C4-2B (cell line): ENCODE data around the gene SLC22A16.

Source experiments
- H3K27ac ChIP-seq: fragments of 450-650 bp; 2 replicates; pipeline ENCODE4 v1.5.1; 2017
- ZFX ChIP-seq: fragments of 450-650 bp; IDR thresholded peaks from 2 replicates; pipeline ENCODE4 v1.6.1; 2017
- TF ChIP-seq, protein P1 (sequence below): fragments of 450-650 bp; conservative IDR thresholded peaks from 2 replicates; pipeline ENCODE4 v1.5.1; 2017; ENCODE audit warnings: mild to moderate bottlenecking

Gene SLC22A16

DNA sequence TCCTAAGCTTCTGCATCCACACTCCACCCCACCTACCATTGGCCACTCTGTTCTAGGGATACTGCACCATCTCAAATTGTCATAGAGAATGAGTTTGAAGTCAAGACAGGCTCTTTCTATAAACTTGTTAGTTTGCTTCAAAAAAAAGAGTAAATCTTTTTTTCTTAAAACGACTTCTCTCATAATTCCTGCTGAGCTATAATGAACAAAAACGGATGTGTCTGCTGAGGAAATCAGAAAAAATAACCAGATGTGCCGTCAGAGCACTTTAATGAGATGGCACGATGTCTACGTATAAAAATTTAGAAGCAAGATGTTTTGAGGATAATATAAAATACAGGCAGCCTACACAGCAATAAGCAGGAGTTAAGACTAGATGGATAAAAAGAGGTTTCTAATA is 37.1 kb downstream of the SLC22A16 start:
- TF ChIP-seq, protein P1, sequence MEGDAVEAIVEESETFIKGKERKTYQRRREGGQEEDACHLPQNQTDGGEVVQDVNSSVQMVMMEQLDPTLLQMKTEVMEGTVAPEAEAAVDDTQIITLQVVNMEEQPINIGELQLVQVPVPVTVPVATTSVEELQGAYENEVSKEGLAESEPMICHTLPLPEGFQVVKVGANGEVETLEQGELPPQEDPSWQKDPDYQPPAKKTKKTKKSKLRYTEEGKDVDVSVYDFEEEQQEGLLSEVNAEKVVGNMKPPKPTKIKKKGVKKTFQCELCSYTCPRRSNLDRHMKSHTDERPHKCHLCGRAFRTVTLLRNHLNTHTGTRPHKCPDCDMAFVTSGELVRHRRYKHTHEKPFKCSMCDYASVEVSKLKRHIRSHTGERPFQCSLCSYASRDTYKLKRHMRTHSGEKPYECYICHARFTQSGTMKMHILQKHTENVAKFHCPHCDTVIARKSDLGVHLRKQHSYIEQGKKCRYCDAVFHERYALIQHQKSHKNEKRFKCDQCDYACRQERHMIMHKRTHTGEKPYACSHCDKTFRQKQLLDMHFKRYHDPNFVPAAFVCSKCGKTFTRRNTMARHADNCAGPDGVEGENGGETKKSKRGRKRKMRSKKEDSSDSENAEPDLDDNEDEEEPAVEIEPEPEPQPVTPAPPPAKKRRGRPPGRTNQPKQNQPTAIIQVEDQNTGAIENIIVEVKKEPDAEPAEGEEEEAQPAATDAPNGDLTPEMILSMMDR = no peak
- TF ChIP-seq ZFX = no peak

DNA sequence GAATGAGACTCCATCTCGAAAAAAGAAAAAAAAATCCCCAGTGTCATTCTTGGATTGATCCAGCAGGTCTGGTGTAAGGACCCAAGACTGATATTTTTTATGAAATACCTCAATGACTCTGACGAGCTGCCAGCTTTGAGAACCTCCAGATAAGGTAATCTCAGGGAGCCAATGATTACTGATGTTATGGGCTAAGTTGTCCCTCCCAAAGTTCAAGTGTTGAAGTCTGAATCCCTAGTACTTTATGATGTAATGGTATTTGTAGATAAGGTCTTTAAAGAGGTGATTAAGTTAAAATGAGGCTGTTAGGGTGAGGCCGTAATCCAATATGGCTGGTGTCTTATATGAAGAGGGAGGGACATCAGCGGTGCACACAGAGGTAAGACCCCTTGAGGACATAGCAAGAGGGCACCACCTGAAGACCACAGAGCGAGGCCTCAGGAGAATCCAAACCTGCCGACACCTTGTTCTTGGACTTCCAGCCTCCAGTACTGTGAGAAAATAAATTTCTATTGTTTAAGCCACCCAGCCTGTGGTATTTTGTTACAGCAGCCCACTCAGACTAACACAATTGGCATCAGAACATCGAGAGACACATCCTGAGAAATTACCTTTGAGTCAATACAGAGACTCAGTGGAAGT is 41.3 kb downstream of the SLC22A16 start:
- H3K27ac ChIP-seq = no peak overlapping the region
- TF ChIP-seq, protein P1 = no peak
- no peak for TF ChIP-seq ZFX

More for the DNA sequence above, 37.1 kb downstream of the SLC22A16 start:
- no peak overlapping the region for H3K27ac ChIP-seq

DNA sequence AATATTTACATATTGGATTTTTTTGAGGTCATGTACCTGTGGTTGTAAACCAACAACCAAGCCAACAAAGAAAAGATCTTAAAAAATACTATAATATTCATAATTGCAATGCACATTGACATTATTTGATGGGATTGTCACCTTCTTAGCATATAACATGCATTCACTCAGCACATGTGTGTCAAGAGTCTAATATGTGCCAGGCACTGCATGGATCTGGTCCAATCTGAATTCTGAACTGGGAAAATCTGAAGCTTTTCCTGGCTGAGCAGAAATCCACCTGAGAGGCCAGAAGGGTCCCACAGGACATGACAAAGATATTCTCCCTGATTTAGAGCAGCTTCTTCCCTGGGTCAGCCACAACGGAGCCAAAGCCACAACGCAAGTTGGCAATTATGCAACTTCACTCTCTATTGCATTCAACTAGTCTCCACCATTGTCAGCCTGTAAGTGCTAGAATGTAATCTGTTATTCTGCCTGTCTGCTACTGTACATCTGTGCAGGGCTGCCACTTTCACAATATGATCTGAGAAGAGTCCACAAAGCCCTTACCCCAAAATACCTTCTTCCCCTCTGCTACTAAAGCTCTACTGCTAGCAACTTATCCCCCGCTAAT is 44.0 kb downstream of the SLC22A16 start:
- H3K27ac ChIP-seq = no peak overlapping the region
- TF ChIP-seq, protein P1 = no peak
- no peak for TF ChIP-seq ZFX

DNA sequence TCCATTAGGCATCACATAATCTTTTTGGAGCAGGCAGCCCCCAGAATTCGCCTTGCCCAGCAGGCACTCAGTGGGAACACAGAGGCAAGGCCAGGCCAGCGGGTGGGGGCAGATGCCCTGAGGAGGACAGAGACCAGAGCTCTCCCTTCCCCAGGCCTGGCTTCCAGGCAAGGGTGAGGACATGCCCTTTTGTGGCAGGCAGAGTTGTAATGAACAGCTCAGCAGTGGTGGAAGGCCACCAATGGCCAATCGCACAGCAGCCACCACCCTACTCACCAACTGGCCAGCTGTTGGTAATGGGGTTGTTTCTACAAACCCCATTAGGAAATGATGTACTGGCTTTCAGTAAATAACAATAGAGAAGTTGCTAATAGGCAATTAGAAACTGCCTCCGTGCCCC is 45.7 kb downstream of the SLC22A16 start:
- H3K27ac ChIP-seq = no peak overlapping the region
- TF ChIP-seq, protein P1 = no peak
- TF ChIP-seq ZFX = no peak

DNA sequence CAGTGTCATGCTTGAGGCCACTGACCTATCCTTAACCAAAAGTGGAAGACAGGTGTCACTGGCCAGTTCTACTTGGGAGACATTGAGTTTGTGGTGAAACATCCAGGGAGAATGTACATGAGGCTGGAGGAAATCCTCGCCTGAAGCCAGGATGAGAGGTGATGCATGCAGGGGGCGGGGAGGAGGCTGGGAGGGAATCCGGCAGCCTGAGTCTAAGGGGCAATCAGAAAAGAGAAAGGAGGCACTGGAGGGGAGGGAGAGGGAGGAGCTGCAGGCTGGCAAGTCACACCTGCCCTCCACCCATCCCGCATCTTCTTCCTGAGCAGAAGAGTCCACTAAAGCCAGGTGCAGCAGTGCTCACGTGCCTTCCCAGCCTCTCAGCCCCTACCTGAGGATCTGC is 46.2 kb downstream of the SLC22A16 start:
- no peak overlapping the region for H3K27ac ChIP-seq
- TF ChIP-seq, protein P1 = no peak
- no peak for TF ChIP-seq ZFX

DNA sequence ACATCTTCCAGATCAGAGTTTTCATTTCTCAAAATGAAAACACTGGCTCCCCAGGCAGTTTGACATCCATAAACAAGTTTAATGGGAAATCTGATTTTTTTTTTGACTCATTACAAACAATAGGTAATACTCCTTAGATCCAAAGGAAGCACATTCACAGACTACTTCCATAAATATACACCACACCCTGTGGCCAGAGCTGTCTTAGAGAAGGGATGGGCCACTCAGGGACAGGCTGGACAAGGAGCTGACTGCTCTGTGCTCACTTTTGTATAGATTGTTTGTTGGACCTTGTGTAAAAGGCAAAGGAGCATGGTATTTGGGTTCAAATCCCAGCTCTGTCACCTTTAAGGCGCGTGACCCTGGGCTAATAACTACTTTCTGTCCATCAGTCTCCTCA is 48.3 kb downstream of the SLC22A16 start:
- no peak for TF ChIP-seq ZFX
- TF ChIP-seq, protein P1 = no peak
- H3K27ac ChIP-seq = no peak overlapping the region

DNA sequence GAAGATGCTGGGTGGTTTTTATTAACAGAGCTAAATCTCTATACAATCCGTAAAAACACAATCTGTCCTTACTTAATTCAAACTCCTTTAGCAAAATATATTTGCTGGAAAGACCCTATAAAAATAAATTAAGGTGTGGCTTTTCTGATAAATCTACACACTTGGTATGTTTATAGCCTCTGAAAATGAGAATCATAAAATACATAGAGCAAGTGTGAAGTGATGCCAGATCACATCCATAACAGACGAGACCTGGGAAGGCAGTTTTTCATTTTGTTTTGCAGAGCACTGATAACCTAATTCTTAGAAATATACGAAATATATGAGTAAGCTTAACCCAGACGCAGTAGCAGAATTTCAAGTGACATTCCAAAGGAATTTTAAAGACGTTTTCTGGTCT is 50.6 kb downstream of the SLC22A16 start:
- H3K27ac ChIP-seq = no peak overlapping the region
- no peak for TF ChIP-seq ZFX
- TF ChIP-seq, protein P1 = no peak
